ENCODE measurements around the gene RCAN3.
A peak's percentile ranks its signal among the peaks of the same experiment; 100 is the strongest.
"Not testable (repeated sequence)": the region's sequence is repeated elsewhere in the genome, so short reads cannot be mapped to it uniquely, and the experiment has no call there.

RCAN3 gene

GRCh38 chr1:24502709-24503058 is at the start of gene RCAN3:
RCAN3 (plus strand) TSS chr1:24502836; CDS start chr1:24514373, 11,537 bp downstream.
- no peak for TF ChIP-seq CTCF (IDR thresholded peaks at IDR 0.05; ENCODE audit: borderline replicate concordance, control extremely low read depth, extremely low read depth, insufficient read depth, missing control alignments)
- DNase-seq (ENCODE audit: low spot score) = peak; percentile 98
- in situ Hi-C loops (cut with MboI; ENCODE audit: low sequenced_read_pairs, unreplicated experiment) = no loop called here

- no peak for TF ChIP-seq CTCF (IDR thresholded peaks at IDR 0.05; ENCODE audit: borderline replicate concordance, control extremely low read depth, extremely low read depth, insufficient read depth, missing control alignments)
- no peak for DNase-seq (ENCODE audit: low spot score)
- in situ Hi-C loops (cut with MboI; ENCODE audit: low sequenced_read_pairs, unreplicated experiment) = no loop called here
These were observed 49.6 kb upstream of the RCAN3 start for GRCh38 chr1:24452922-24453485.

GRCh38 chr1:24454673-24455072 is 48.0 kb upstream of the RCAN3 start:
- in situ Hi-C loops (cut with MboI; ENCODE audit: low sequenced_read_pairs, unreplicated experiment) = no loop called here
- no peak for TF ChIP-seq CTCF (IDR thresholded peaks at IDR 0.05; ENCODE audit: borderline replicate concordance, control extremely low read depth, extremely low read depth, insufficient read depth, missing control alignments)
- DNase-seq (ENCODE audit: low spot score) = no peak

DNA sequence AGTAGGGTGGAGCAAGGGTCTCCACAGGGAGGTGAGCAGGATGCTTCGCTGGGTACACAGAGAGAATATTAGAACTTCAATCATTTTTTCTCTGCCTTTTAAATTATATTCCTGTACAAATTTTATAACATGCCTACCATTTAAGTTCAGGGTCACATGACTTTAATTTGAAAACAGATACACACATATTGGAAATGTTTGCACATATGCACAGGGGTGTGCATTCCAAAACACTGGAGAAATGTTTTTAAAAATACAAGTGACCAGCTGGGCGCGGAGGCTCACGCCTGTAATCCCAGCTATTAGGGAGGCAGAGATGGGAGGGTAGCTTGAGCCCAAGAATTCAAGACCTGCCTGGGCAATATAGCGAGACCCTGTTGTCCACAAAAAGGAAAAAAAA is 47.4 kb upstream of the RCAN3 start:
- DNase-seq (ENCODE audit: low spot score) = no peak
- no peak for TF ChIP-seq CTCF (IDR thresholded peaks at IDR 0.05; ENCODE audit: borderline replicate concordance, control extremely low read depth, extremely low read depth, insufficient read depth, missing control alignments)
- in situ Hi-C loops (cut with MboI; ENCODE audit: low sequenced_read_pairs, unreplicated experiment) = no loop called here

DNA sequence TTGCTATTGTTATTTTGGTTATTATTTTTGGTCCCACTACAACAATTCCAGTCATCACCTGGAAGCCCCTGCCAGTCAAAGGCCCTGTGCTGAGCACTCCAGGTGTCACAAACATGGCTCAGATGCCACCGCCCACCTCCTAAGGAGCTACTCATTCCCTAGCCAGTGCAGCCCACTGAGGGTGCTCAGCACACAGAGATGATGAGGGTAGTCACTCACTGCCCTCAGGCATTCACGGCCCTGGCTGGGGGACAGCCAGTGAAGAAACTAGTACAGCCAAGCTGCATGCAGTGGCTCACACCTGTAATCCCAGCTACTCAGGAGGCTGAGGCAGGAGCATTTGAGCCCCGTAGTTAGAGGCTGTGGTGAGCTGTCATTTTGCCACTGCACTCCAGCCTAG is 44.8 kb upstream of the RCAN3 start:
- no peak for DNase-seq (ENCODE audit: low spot score)
- TF ChIP-seq CTCF (IDR thresholded peaks at IDR 0.05; ENCODE audit: borderline replicate concordance, control extremely low read depth, extremely low read depth, insufficient read depth, missing control alignments) = no peak
- in situ Hi-C loops (cut with MboI; ENCODE audit: low sequenced_read_pairs, unreplicated experiment) = no loop called here

DNA sequence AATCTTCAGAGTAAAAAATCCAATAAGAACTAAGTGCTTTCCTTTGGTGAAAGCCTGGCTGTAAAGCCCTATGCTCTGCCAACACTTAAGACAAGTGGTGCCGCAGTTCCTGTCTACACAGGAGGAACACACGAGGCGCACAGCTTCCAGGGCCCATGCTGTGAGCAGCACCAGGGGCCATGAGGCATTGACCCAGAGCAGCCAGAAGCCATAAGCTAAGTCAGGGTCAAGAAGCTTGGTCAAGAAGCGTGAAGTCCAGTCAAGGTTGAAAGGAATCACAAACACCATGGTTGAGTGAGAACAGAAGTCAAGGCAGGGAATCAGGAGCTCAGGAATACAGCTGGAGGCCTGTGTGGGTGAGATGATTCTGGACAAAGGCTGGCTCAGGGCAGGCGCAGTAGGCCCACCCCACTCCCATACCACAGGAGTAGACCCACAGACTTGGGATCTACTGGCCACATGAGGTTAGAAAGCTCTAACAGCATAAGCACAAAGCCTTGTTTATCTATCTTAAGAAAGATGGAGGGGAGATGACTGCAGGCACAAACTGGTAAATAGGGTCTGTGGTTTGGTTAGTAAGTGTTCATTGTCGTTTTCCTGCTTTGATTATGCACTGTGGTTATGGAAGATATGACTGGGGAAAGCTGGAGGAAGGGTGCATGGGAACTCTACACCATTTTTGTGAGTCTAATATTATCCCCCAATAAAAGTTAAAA is 42.9 kb upstream of the RCAN3 start:
- DNase-seq (ENCODE audit: low spot score) = no peak
- TF ChIP-seq CTCF (IDR thresholded peaks at IDR 0.05; ENCODE audit: borderline replicate concordance, control extremely low read depth, extremely low read depth, insufficient read depth, missing control alignments) = no peak
- in situ Hi-C loops (cut with MboI; ENCODE audit: low sequenced_read_pairs, unreplicated experiment) = no loop called here

DNA sequence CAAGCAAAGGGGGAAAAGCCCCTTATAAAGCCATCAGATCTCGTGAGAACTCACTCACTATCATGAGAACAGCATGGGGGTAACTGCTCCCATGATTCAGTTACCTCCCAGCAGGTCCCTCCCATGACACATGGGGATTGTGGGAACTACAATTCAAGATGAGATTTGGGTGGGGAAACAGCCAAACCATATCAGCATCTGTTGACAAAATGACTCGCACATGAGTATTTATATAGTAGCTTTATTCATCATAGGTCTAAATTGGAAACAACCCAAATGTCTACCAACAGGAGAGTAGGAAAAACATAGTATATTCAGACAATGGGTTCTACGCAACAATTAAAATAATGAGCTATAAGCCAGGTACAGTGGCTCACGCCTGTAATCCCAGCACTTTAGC is 40.5 kb upstream of the RCAN3 start:
- DNase-seq (ENCODE audit: low spot score); in situ Hi-C loops (cut with MboI; ENCODE audit: low sequenced_read_pairs, unreplicated experiment): not testable (repeated sequence)
